ENCODE data around the gene RBM10. TPM values are rescaled to one million over a fixed set of nuclear protein-coding genes. Genes with fewer than 3 reads are reported as not detected.

RBM10 gene
- total RNA-seq, 1 experiment from 2014 or later: 52.3 TPM

- no peaks in the 10 kb centered on the region for H3K36me3 ChIP-seq
- H3K27me3 ChIP-seq: no peaks in the 10 kb centered on the region
- H3K27ac ChIP-seq: no peak overlapping the region
- H3K9me3 ChIP-seq (replicated peaks): no peaks in the 10 kb centered on the region
- H3K4me1 ChIP-seq: no peaks in the 10 kb centered on the region
- no peak overlapping the region for H3K4me3 ChIP-seq
- DNase-seq: no peak
These were observed 34.4 kb downstream of the RBM10 start for GRCh38 chrX:47179221-47179927.

- Histone ChIP-seq H3K27me3 (no peaks in the 10 kb centered on the region), H3K36me3 (no peaks in the 10 kb centered on the region), H3K4me1 (no peaks in the 10 kb centered on the region), H3K27ac (no peak overlapping the region), H3K9me3 (replicated peaks) (no peaks in the 10 kb centered on the region), H3K4me3 (no peak overlapping the region)
- DNase-seq: no peak
These were observed 34.9 kb downstream of the RBM10 start for GRCh38 chrX:47179928-47180255.

- no peaks in the 10 kb centered on the region for H3K4me1 ChIP-seq
- H3K27me3 ChIP-seq: no peaks in the 10 kb centered on the region
- no peak overlapping the region for H3K27ac ChIP-seq
- H3K9me3 ChIP-seq (replicated peaks): no peaks in the 10 kb centered on the region
- no peak overlapping the region for H3K4me3 ChIP-seq
- no peak for DNase-seq
- no peaks in the 10 kb centered on the region for H3K36me3 ChIP-seq
These were observed 35.3 kb downstream of the RBM10 start for GRCh38 chrX:47180346-47180745.

- H3K4me3 ChIP-seq: no peak overlapping the region
- H3K27me3 ChIP-seq: no peaks in the 10 kb centered on the region
- no peak overlapping the region for H3K27ac ChIP-seq
- no peaks in the 10 kb centered on the region for H3K36me3 ChIP-seq
- DNase-seq: no peak
- H3K9me3 ChIP-seq (replicated peaks): no peaks in the 10 kb centered on the region
- H3K4me1 ChIP-seq: no peaks in the 10 kb centered on the region
These were observed 36.3 kb downstream of the RBM10 start for GRCh38 chrX:47181301-47181700.

- Histone ChIP-seq H3K27ac (no peak overlapping the region), H3K4me1 (no peaks in the 10 kb centered on the region), H3K4me3 (no peak overlapping the region), H3K36me3 (no peaks in the 10 kb centered on the region), H3K27me3 (no peaks in the 10 kb centered on the region), H3K9me3 (replicated peaks) (no peaks in the 10 kb centered on the region)
- no peak for DNase-seq
These were observed 37.2 kb downstream of the RBM10 start for GRCh38 chrX:47182106-47182700.

- DNase-seq: no peak
- Histone ChIP-seq H3K4me3 (no peak overlapping the region), H3K27ac (no peak overlapping the region), H3K4me1 (no peaks in the 10 kb centered on the region), H3K27me3 (no peaks in the 10 kb centered on the region), H3K36me3 (no peaks in the 10 kb centered on the region), H3K9me3 (replicated peaks) (no peaks in the 10 kb centered on the region)
These were observed 39.5 kb downstream of the RBM10 start for GRCh38 chrX:47184486-47184885.

- no peak for DNase-seq
These were observed 40.2 kb downstream of the RBM10 start for GRCh38 chrX:47185241-47185640.

GRCh38 chrX:47186096-47186740 lies 41.2 kb downstream of the RBM10 start:
- Histone ChIP-seq H3K27ac (no peak overlapping the region), H3K4me1 (no peaks in the 10 kb centered on the region), H3K36me3 (no peaks in the 10 kb centered on the region), H3K4me3 (no peak overlapping the region), H3K9me3 (replicated peaks) (no peaks in the 10 kb centered on the region), H3K27me3 (no peaks in the 10 kb centered on the region)
- DNase-seq: no peak

More at GRCh38 chrX:47185241-47185640, 40.2 kb downstream of the RBM10 start:
- H3K4me3 ChIP-seq: no peak overlapping the region
- H3K27me3 ChIP-seq: no peaks in the 10 kb centered on the region
- no peaks in the 10 kb centered on the region for H3K4me1 ChIP-seq
- H3K9me3 ChIP-seq (replicated peaks): no peaks in the 10 kb centered on the region
- no peaks in the 10 kb centered on the region for H3K36me3 ChIP-seq
- no peak overlapping the region for H3K27ac ChIP-seq

GRCh38 chrX:47187106-47187677 lies 42.2 kb downstream of the RBM10 start:
- H3K4me3 ChIP-seq: no peak overlapping the region
- DNase-seq: no peak
- no peaks in the 10 kb centered on the region for H3K4me1 ChIP-seq
- no peaks in the 10 kb centered on the region for H3K36me3 ChIP-seq
- no peaks in the 10 kb centered on the region for H3K9me3 ChIP-seq (replicated peaks)
- no peaks in the 10 kb centered on the region for H3K27me3 ChIP-seq
- H3K27ac ChIP-seq: no peak overlapping the region

GRCh38 chrX:47189906-47190305 lies 44.9 kb downstream of the RBM10 start:
- H3K27ac ChIP-seq: no peak overlapping the region
- H3K4me3 ChIP-seq: no peak overlapping the region
- no peaks in the 10 kb centered on the region for H3K9me3 ChIP-seq (replicated peaks)
- H3K4me1 ChIP-seq: no peaks in the 10 kb centered on the region
- no peaks in the 10 kb centered on the region for H3K36me3 ChIP-seq
- H3K27me3 ChIP-seq: no peaks in the 10 kb centered on the region
- DNase-seq: no peak

GRCh38 chrX:47190445-47191269 lies 45.6 kb downstream of the RBM10 start:
- H3K36me3 ChIP-seq: no peaks in the 10 kb centered on the region
- peak; percentile 90 to 91 for DNase-seq
- H3K27ac ChIP-seq: peak overlapping the region; percentile 1; the same call in 1 of the 2 replicates
- peak overlapping the region; percentile 60 for H3K4me3 ChIP-seq
- H3K27me3 ChIP-seq: no peaks in the 10 kb centered on the region
- no peaks in the 10 kb centered on the region for H3K9me3 ChIP-seq (replicated peaks)
- H3K4me1 ChIP-seq: no peaks in the 10 kb centered on the region

GRCh38 chrX:47191331-47191730 lies 46.3 kb downstream of the RBM10 start:
- H3K27ac ChIP-seq: no peak overlapping the region; the same call in 1 of the 2 replicates
- peak overlapping the region; percentile 60 for H3K4me3 ChIP-seq
- no peaks in the 10 kb centered on the region; the same call in 1 of the 2 replicates for H3K4me1 ChIP-seq
- no peaks in the 10 kb centered on the region for H3K36me3 ChIP-seq
- DNase-seq: peak; percentile 15 to 32
- H3K9me3 ChIP-seq (replicated peaks): no peaks in the 10 kb centered on the region
- H3K27me3 ChIP-seq: no peaks in the 10 kb centered on the region

- peak overlapping the region; percentile 60 for H3K4me3 ChIP-seq
- no peaks in the 10 kb centered on the region; the same call in 1 of the 2 replicates for H3K4me1 ChIP-seq
- H3K9me3 ChIP-seq (replicated peaks): no peaks in the 10 kb centered on the region
- no peak for DNase-seq
- H3K27me3 ChIP-seq: no peaks in the 10 kb centered on the region
- no peaks in the 10 kb centered on the region for H3K36me3 ChIP-seq
- H3K27ac ChIP-seq: no peak overlapping the region
These were observed 46.9 kb downstream of the RBM10 start for GRCh38 chrX:47191806-47192401.

GRCh38 chrX:47193475-47194193 lies 48.6 kb downstream of the RBM10 start, which contains the start of gene UBA1:
Gene UBA1, plus strand, starts transcription at chrX:47193829. Its CDS starts 4,974 bp downstream, at chrX:47198803.
- Histone ChIP-seq H3K4me1 (no peaks in the 10 kb centered on the region; the same call in 1 of the 2 replicates), H3K36me3 (peaks cover under 1% of the 10 kb centered on the region; the same call in 1 of the 2 replicates), H3K27me3 (no peaks in the 10 kb centered on the region), H3K4me3 (peak within 1 kb of the TSS; percentile 94), H3K27ac (peak within 1 kb of the TSS; percentile 91), H3K9me3 (replicated peaks) (no peaks in the 10 kb centered on the region)
- DNase-seq: peak; percentile 86 to 92
